Breast epithelium (tissue), 4 donors: ENCODE data around the gene COL23A1. TPM values are rescaled to one million over a fixed set of nuclear protein-coding genes. Genes with fewer than 3 reads are reported as not detected.
A peak's percentile ranks its signal among the peaks of the same experiment; 100 is the strongest.

ENCODE experiments used
- DNase-seq, 2 donors: peaks; one replicate each; pipeline ENCODE4 v3.0.0-alpha.2; 2019; ENCODE audit warnings: low spot score in 2 of 2
- H3K27ac ChIP-seq, 2 donors: fragments of 200-600 bp; sonication (generic) in 1 of 2; one replicate each; pipeline ENCODE4 v1.5.1; 2016 to 2019; ENCODE audit warnings: mild to moderate bottlenecking in 1 of 2
- H3K27me3 ChIP-seq, 2 donors: fragments of 200-600 bp; sonication (generic) in 1 of 2; one replicate each; pipeline versions ENCODE4 v1.5.1 to v1.6.0; 2017 to 2019; ENCODE audit warnings: control low read depth in 1 of 2, mild to moderate bottlenecking in 1 of 2
- H3K36me3 ChIP-seq: fragments of 200-600 bp; one replicate; pipeline ENCODE4 v1.5.1; 2019
- H3K4me1 ChIP-seq, 2 donors: fragments of 200-600 bp; sonication (generic); one replicate each; pipeline ENCODE4 v1.5.1; 2016 to 2019; ENCODE audit warnings: control low read depth in 1 of 2
- H3K4me3 ChIP-seq, 3 donors: fragments of 200-600 bp; sonication (generic); 1 replicate in 2 of 3; 2 replicates in 1 of 3; pipeline ENCODE4 v1.5.1; 2016 to 2019; ENCODE audit warnings: mild to moderate bottlenecking in 3 of 3, moderate library complexity in 2 of 3
- H3K9me3 ChIP-seq, 2 donors: fragments of 200-600 bp; sonication (generic) in 1 of 2; one replicate each; pipeline ENCODE4 v1.5.1; 2016 to 2019; ENCODE audit warnings: control low read depth in 1 of 2
- POLR2A ChIP-seq: fragments of 450-650 bp; IDR thresholded peaks from one replicate; pipeline ENCODE4 v1.6.1; 2016; ENCODE audit warnings: antibody characterized with exemption, mild to moderate bottlenecking, moderate library complexity
- POLR2AphosphoS5 ChIP-seq, 3 donors: sonication (generic); formaldehyde crosslinking; IDR thresholded peaks; one replicate each; pipeline ENCODE4 v1.6.1; 2017; ENCODE audit warnings: antibody characterized with exemption in 3 of 3
- intact Hi-C: fragments of 100-400 bp; cut with DNase I; formaldehyde crosslinking; loops from one replicate; pipeline ENCODE4 v1.15.1; 2023; ENCODE audit warnings: low total_unique reads
- total RNA-seq, 3 donors: library from RNA; depleted of rRNA; stranded (reverse); fragments of >200 nt; gene quantifications; one replicate each; pipeline ENCODE4 v1.1.0, GENCODE V29; 2016
- TF ChIP-seq, protein P1 (sequence below), 3 donors: fragments of 450-650 bp; IDR thresholded peaks; one replicate each; pipeline ENCODE4 v1.5.1; 2016 to 2017; ENCODE audit warnings: antibody characterized with exemption in 3 of 3, mild to moderate bottlenecking in 3 of 3, moderate library complexity in 3 of 3

The COL23A1 gene
- total RNA-seq, 3 donors from 2014 or later: 0.32 to 3.3 (median 2.6) TPM

DNA sequence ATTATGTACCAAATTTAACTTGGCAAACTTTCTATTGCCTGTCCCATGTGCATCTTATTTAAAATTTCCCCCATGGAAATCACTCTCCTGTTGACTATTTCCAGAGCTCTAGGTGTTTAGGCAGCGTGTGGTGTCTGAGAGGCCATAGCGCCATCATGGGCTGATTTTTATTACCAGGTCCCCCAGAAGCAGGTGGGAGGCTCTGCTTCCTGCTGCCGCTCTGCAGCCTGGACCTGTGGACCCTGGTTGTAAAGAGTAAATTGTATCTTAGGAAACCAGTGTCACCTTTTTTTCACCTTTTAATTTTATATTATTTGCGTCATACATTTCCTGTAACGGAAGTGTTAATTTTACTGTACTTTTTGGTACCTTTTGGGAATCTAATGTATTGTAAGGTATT is 379.5 kb downstream of the COL23A1 start:
- peaks cover 11 to 27% of the 10 kb centered on the region in 2 donors for H3K4me1 ChIP-seq
- H3K27me3 ChIP-seq: no peaks in the 10 kb centered on the region
- peaks cover 35% of the 10 kb centered on the region for H3K36me3 ChIP-seq
- H3K4me3 ChIP-seq: no peak overlapping the region
- H3K27ac ChIP-seq: no peak overlapping the region
- TF ChIP-seq, protein P1, sequence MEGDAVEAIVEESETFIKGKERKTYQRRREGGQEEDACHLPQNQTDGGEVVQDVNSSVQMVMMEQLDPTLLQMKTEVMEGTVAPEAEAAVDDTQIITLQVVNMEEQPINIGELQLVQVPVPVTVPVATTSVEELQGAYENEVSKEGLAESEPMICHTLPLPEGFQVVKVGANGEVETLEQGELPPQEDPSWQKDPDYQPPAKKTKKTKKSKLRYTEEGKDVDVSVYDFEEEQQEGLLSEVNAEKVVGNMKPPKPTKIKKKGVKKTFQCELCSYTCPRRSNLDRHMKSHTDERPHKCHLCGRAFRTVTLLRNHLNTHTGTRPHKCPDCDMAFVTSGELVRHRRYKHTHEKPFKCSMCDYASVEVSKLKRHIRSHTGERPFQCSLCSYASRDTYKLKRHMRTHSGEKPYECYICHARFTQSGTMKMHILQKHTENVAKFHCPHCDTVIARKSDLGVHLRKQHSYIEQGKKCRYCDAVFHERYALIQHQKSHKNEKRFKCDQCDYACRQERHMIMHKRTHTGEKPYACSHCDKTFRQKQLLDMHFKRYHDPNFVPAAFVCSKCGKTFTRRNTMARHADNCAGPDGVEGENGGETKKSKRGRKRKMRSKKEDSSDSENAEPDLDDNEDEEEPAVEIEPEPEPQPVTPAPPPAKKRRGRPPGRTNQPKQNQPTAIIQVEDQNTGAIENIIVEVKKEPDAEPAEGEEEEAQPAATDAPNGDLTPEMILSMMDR (IDR thresholded peaks at IDR 0.05): no peak
- TF ChIP-seq POLR2A (no peak), POLR2AphosphoS5 (IDR thresholded peaks at IDR 0.05) (no peak)
- no peak for DNase-seq
- H3K9me3 ChIP-seq: no peaks in the 10 kb centered on the region
- intact Hi-C loops: no loop called here

DNA sequence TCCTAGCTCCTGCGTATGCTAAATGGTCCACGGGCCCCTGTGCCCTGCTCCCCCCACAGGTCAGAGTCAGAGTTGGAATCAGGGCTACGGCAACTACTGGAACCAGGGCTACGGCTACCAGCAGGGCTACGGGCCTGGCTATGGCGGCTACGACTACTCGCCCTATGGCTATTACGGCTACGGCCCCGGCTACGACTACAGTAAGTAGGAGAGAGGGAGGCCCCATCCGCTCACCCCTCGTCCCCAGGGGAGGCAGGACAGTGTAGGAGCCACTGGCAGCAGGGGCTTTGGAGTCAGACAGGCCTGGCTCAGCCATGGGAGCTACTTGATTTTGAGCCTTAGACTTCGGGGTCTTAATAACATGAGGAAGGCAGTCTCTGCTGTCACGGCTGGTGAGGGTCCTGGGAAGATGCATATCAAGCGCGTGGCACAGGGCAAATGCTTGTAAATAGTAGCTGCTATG is 380.1 kb downstream of the COL23A1 start:
- no peak for DNase-seq
- H3K36me3 ChIP-seq: peaks cover 32% of the 10 kb centered on the region
- intact Hi-C loops: no loop called here
- no peaks in the 10 kb centered on the region for H3K9me3 ChIP-seq
- no peak overlapping the region for H3K27ac ChIP-seq
- peaks cover 11 to 29% of the 10 kb centered on the region in 2 donors for H3K4me1 ChIP-seq
- no peak for TF ChIP-seq POLR2AphosphoS5 (IDR thresholded peaks at IDR 0.05)
- TF ChIP-seq, protein P1 (IDR thresholded peaks at IDR 0.05): no peak
- TF ChIP-seq POLR2A: no peak
- no peak overlapping the region for H3K4me3 ChIP-seq
- no peaks in the 10 kb centered on the region for H3K27me3 ChIP-seq

DNA sequence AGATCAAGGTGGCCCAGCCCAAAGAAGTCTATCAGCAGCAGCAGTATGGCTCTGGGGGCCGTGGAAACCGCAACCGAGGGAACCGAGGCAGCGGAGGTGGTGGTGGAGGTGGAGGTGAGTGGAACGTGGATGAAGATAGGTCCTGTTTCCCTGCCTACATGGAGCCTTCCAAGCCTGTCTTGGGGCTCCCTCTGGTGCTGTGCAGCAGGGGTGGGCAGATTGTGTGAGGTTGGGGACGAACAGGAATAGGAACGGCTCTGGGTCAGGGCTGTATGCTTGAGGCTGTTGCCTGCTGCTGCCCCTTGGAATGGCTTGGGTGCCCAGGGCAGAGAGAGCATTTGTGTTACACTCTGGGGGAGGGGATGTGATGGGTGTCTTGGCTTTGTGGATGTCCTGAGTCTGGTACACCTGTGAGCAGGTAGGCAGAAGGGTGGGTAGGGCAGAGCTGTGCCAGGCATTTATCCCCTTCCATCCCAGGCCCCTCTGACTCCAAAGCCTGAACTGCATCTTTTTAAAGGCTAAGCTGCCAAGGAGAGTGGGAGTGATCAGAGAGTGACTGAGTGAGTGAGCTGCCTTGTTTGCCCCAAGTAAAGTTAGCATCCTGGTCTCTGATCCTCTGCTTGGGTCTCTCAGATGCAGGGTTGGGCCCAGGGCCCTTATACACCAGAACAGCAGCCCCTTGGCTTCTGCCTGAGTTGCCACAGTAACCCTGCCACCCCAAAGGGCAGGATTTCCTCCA is 380.7 kb downstream of the COL23A1 start:
- Histone ChIP-seq H3K4me3 (no peak overlapping the region), H3K36me3 (peaks cover 29% of the 10 kb centered on the region), H3K9me3 (no peaks in the 10 kb centered on the region), H3K27me3 (no peaks in the 10 kb centered on the region), H3K4me1 (peaks cover 11 to 29% of the 10 kb centered on the region in 2 donors), H3K27ac (no peak overlapping the region)
- peak in 1 of 2 donors; percentile 38 for DNase-seq
- intact Hi-C loops: no loop called here
- TF ChIP-seq POLR2A (no peak), POLR2AphosphoS5 (IDR thresholded peaks at IDR 0.05) (no peak)
- TF ChIP-seq, protein P1 (IDR thresholded peaks at IDR 0.05): no peak

DNA sequence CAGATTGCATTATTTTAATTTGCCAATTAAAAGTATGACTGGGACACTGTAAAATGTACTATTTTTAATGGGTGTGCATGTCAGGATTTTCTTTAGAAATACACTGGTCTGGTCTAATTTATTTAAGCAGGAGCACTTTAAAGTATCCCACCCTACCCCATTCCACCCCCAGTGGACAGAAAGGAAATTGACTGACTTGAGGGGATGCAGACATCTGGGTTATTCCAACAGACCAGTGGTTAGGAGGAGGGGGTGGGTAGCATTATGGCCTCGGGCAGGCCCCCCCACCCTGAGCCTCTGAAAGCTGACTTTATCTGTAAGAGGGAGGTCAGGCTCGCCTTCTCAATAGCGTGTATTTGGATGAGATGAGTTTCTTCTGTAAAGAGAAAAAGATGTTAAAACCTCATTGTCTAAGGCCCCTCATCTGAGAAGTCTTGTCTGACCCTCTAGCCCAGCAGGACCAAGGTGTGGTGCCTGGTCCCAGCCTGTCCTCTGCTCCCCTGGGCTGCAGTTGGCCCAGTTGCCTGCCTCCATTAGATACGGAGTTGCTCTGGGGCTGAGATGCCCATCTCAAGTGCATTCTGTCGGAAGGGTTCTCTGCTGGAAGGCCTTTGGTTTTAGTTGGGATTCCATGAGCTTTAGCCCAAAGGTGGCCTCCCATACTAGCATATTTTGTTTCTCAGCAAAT is 381.5 kb downstream of the COL23A1 start:
- intact Hi-C loops: no loop called here
- Histone ChIP-seq H3K27me3 (no peaks in the 10 kb centered on the region), H3K9me3 (no peaks in the 10 kb centered on the region), H3K27ac (no peak overlapping the region), H3K36me3 (peaks cover 29% of the 10 kb centered on the region), H3K4me3 (no peak overlapping the region), H3K4me1 (peaks cover 11 to 28% of the 10 kb centered on the region in 2 donors)
- DNase-seq: peak in 1 of 2 donors; percentile 12
- TF ChIP-seq, protein P1 (IDR thresholded peaks at IDR 0.05): no peak
- TF ChIP-seq POLR2AphosphoS5 (IDR thresholded peaks at IDR 0.05) (no peak), POLR2A (no peak)

DNA sequence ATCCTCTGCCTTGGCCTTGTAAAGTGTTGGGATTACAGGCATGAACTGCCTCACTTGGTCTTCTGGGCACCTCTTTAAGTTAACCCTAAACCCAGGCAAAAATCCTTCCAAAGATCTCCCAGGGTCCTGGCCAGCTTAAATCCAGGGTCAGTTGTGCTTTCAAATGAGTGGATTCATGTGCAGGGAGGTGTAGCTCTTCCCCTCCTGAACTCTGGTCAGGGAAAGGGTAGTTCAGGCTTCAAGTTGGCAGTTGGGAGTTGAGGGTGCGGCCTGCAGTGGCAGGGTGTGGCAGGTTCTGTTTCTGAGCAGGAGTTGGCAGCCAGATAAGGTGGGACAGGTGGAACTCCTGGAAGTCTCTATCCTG is 382.3 kb downstream of the COL23A1 start:
- peaks cover 29% of the 10 kb centered on the region for H3K36me3 ChIP-seq
- H3K27me3 ChIP-seq: no peaks in the 10 kb centered on the region
- TF ChIP-seq, protein P1 (IDR thresholded peaks at IDR 0.05): no peak
- no peak overlapping the region for H3K27ac ChIP-seq
- DNase-seq: peak in 1 of 2 donors; percentile 9
- H3K9me3 ChIP-seq: no peaks in the 10 kb centered on the region
- peaks cover 11 to 21% of the 10 kb centered on the region in 2 donors for H3K4me1 ChIP-seq
- intact Hi-C loops: no loop called here
- H3K4me3 ChIP-seq: no peak overlapping the region
